H9 (cell line): Measurements from ENCODE around the gene NEURL1. TPM values are rescaled to one million over a fixed set of nuclear protein-coding genes. Genes with fewer than 3 reads are reported as not detected.

Experiments
- DNase-seq: peaks from one replicate; pipeline ENCODE4 v3.0.0-alpha.2; 2017
- H2AFZ ChIP-seq: one replicate; pipeline ENCODE4 v1.6.1; 2013; ENCODE audit warnings: mild to moderate bottlenecking, low read length, control low read depth, moderate library complexity
- H2AK5ac ChIP-seq: 2 replicates; pipeline ENCODE4 v1.6.1; 2013; ENCODE audit warnings: low read length, control low read depth, mixed read lengths; ENCODE audit not compliant: insufficient read length
- H2BK120ac ChIP-seq: one replicate; pipeline ENCODE4 v1.6.1; 2013; ENCODE audit warnings: low read depth, mild to moderate bottlenecking, low read length, control low read depth, inconsistent platforms; ENCODE audit not compliant: poor library complexity, severe bottlenecking
- H2BK12ac ChIP-seq: 2 replicates; pipeline ENCODE4 v1.6.1; 2013; ENCODE audit warnings: low read length, control low read depth, mixed read lengths, low read depth; ENCODE audit not compliant: insufficient read length
- H2BK15ac ChIP-seq: 2 replicates; pipeline ENCODE4 v1.6.1; 2013; ENCODE audit warnings: low read depth, low read length, control low read depth
- H2BK20ac ChIP-seq: one replicate; pipeline ENCODE4 v1.6.1; 2013; ENCODE audit warnings: low read depth, mild to moderate bottlenecking, low read length, control low read depth, inconsistent platforms; ENCODE audit not compliant: poor library complexity, severe bottlenecking
- H2BK5ac ChIP-seq: 2 replicates; pipeline ENCODE4 v1.6.1; 2013; ENCODE audit warnings: low read length, control low read depth, mixed read lengths; ENCODE audit not compliant: insufficient read length
- H3K14ac ChIP-seq: 2 replicates; pipeline ENCODE4 v1.6.1; 2013; ENCODE audit warnings: low read length, control low read depth; ENCODE audit not compliant: insufficient read depth
- H3K18ac ChIP-seq: 2 replicates; pipeline ENCODE4 v1.6.1; 2013; ENCODE audit warnings: low read depth, mild to moderate bottlenecking, mixed read lengths, low read length, control low read depth; ENCODE audit not compliant: insufficient read length
- H3K23ac ChIP-seq: 2 replicates; pipeline ENCODE4 v1.6.1; 2013; ENCODE audit warnings: low read length, control low read depth, mixed read lengths, low read depth; ENCODE audit not compliant: insufficient read length
- H3K23me2 ChIP-seq: 2 replicates; pipeline ENCODE4 v1.6.1; 2013; ENCODE audit warnings: low read depth, mild to moderate bottlenecking, mixed read lengths, low read length, control low read depth; ENCODE audit not compliant: insufficient read length, poor library complexity, severe bottlenecking
- H3K27ac ChIP-seq: 2 replicates; pipeline ENCODE4 v1.5.1; 2013; ENCODE audit warnings: low read length, control low read depth, mixed read lengths, low read depth; ENCODE audit not compliant: insufficient read length
- H3K27me3 ChIP-seq: 2 replicates; pipeline ENCODE4 v1.6.1; 2013; ENCODE audit warnings: low read length, control low read depth, inconsistent platforms; ENCODE audit not compliant: insufficient read depth
- H3K4ac ChIP-seq: 2 replicates; pipeline ENCODE4 v1.6.1; 2013; ENCODE audit warnings: low read depth, mild to moderate bottlenecking, control low read depth, inconsistent platforms, low read length, moderate library complexity
- H3K4me1 ChIP-seq: 2 replicates; pipeline ENCODE4 v1.6.1; 2013; ENCODE audit warnings: low read length, control low read depth, inconsistent platforms; ENCODE audit not compliant: insufficient read depth
- H3K4me2 ChIP-seq: 2 replicates; pipeline ENCODE4 v1.6.1; 2013; ENCODE audit warnings: low read length, control low read depth, mixed read lengths; ENCODE audit not compliant: insufficient read length, insufficient read depth
- H3K56ac ChIP-seq: 2 replicates; pipeline ENCODE4 v1.6.1; 2013; ENCODE audit warnings: low read depth, mild to moderate bottlenecking, mixed read lengths, low read length, control low read depth; ENCODE audit not compliant: insufficient read length
- H3K79me1 ChIP-seq: 2 replicates; pipeline ENCODE4 v1.6.1; 2013; ENCODE audit warnings: low read depth, mild to moderate bottlenecking, moderate library complexity, low read length, control low read depth, inconsistent platforms; ENCODE audit not compliant: insufficient read depth, poor library complexity, severe bottlenecking
- H3K79me2 ChIP-seq: 2 replicates; pipeline ENCODE4 v1.6.1; 2013; ENCODE audit warnings: low read length, control low read depth, inconsistent platforms; ENCODE audit not compliant: insufficient read depth
- H3K9ac ChIP-seq: 2 replicates; pipeline ENCODE4 v1.6.1; 2013; ENCODE audit warnings: low read length, control low read depth, mixed read lengths; ENCODE audit not compliant: insufficient read length; ENCODE audit errors: extremely low read depth
- H3K9me3 ChIP-seq: one replicate; pipeline ENCODE4 v1.6.1; 2013; ENCODE audit warnings: low read depth, low read length, inconsistent platforms; ENCODE audit not compliant: control insufficient read depth
- H3T11ph ChIP-seq: one replicate; pipeline ENCODE4 v1.6.1; 2013; ENCODE audit warnings: mild to moderate bottlenecking, low read length, control low read depth, inconsistent platforms
- H4K20me1 ChIP-seq: one replicate; pipeline ENCODE4 v1.6.1; 2013; ENCODE audit not compliant: control insufficient read depth, insufficient read length, insufficient read depth
- H4K5ac ChIP-seq: 2 replicates; pipeline ENCODE4 v1.6.1; 2013; ENCODE audit warnings: low read depth, mild to moderate bottlenecking, mixed read lengths, low read length, control low read depth; ENCODE audit not compliant: insufficient read length
- H4K8ac ChIP-seq: replicated peaks from 2 replicates; pipeline ENCODE4 v1.6.1; 2013; ENCODE audit warnings: low read length, control low read depth, mixed read lengths, low read depth; ENCODE audit not compliant: insufficient read length
- H4K91ac ChIP-seq: 2 replicates; pipeline ENCODE4 v1.6.1; 2013; ENCODE audit warnings: low read depth, mild to moderate bottlenecking, moderate library complexity, mixed read lengths, low read length, control low read depth; ENCODE audit not compliant: insufficient read length
- H3K27ac Mint-ChIP-seq, 3 experiments: 2 replicates in 2 of 3; 3 replicates in 1 of 3; pipeline ENCODE4 v1.8.0; 2020 to 2021; ENCODE audit warnings: mixed read lengths in 3 of 3, mild to moderate bottlenecking in 1 of 3, moderate library complexity in 1 of 3
- H3K27me3 Mint-ChIP-seq: 2 replicates; pipeline ENCODE4 v1.8.0; 2021; ENCODE audit warnings: low read depth, mild to moderate bottlenecking, moderate library complexity, mixed read lengths
- H3K36me3 Mint-ChIP-seq, 3 experiments: 2 replicates in 2 of 3; 3 replicates in 1 of 3; pipeline ENCODE4 v1.8.0; 2020 to 2021; ENCODE audit warnings: low read depth in 3 of 3, mixed read lengths in 3 of 3; ENCODE audit not compliant: insufficient read depth in 1 of 3
- H3K4me1 Mint-ChIP-seq, 2 experiments: 2 replicates each; pipeline ENCODE4 v1.8.0; 2020; ENCODE audit warnings: mixed read lengths in 2 of 2
- H3K4me3 Mint-ChIP-seq, 2 experiments: 2 replicates in 1 of 2; 3 replicates in 1 of 2; pipeline ENCODE4 v1.8.0; 2020 to 2021; ENCODE audit warnings: mild to moderate bottlenecking in 2 of 2, mixed read lengths in 2 of 2, moderate library complexity in 1 of 2
- H3K9me3 Mint-ChIP-seq, 2 experiments: 2 replicates in 1 of 2; 3 replicates in 1 of 2; pipeline ENCODE4 v1.8.0; 2020; ENCODE audit warnings: mild to moderate bottlenecking in 2 of 2, mixed read lengths in 2 of 2, moderate library complexity in 1 of 2
- CTCF ChIP-seq: fragments of 200-600 bp; sonication (generic); conservative IDR thresholded peaks from 3 replicates; pipeline ENCODE4 v1.8.0; 2021; ENCODE audit warnings: antibody characterized with exemption, mild to moderate bottlenecking
- WGBS: extraction: QIAGEN DNeasy Blood & Tissue Kit; methylation state at CpG from one replicate; pipeline ENCODE4 v1.1.7; 2013; ENCODE audit warnings: missing lambda C conversion rate, low lambda C conversion rate, mixed read lengths; ENCODE audit not compliant: insufficient read length; ENCODE audit errors: extremely low coverage; 5-methylcytosine and 5-hydroxymethylcytosine counted together
- total RNA-seq: library from RNA; stranded (reverse); gene quantifications from 2 replicates; pipeline ENCODE4 v1.2.1, GENCODE V29; 2021

Gene NEURL1
- total RNA-seq, 1 experiment from 2014 or later, result 1.2 TPM

DNA sequence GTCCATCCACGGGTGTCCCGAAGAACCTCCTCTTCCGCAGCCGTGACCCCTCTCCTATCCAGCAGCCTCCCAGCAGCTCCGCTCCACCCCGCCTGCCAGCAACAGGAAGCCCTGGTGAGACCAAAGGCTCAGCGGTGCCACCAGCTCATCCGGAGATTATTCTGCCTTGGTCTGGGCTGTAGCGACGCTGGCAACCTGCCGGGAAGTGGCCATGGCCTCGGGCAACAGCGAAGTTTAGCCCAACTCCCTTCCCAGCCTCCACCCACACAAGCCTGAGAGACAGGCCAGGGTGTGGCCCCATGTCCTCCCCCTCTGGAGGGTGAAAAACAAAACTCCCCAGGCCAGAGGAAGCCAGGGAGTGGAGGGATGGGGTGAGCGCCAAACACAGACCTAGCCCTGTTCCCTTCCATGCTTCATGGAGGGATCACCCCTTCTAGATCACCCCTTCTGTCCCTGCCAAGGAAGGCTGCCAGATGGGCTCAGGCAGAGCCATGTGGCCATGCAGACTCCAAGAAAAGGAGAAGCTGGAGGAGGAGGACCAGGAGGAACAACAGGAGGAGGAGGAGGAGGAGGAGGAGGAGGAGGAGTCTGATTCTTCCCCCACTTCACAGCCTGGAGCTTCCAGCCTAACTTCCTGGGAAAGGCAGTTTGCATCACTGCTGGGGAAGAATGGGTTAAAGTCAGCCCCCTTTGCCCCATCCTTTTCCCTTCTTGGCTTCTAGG, 42.3 kb upstream of the NEURL1 start:
- Mint-ChIP-seq H3K36me3 (peaks cover 4 to 28% (median 22%) of the 10 kb centered on the region in 3 experiments), H3K4me1 (peaks cover 4 to 11% of the 10 kb centered on the region in 2 experiments; a peak in 3 of 4 replicates), H3K27me3 (no peaks in the 10 kb centered on the region; the same call in 1 of the 2 replicates), H3K4me3 (no peak overlapping the region; a peak in 1 of 5 replicates), H3K9me3 (no peaks in the 10 kb centered on the region), H3K27ac (0 out of 7 replicates have a peak overlapping the region, but pooled peaks of 1 of the 3 experiments have one; percentile 70)
- Histone ChIP-seq H2BK120ac (no peak overlapping the region), H4K8ac (no peak overlapping the region), H2BK20ac (no peak overlapping the region), H3K23me2 (no peaks in the 10 kb centered on the region), H3K79me1 (no peaks in the 10 kb centered on the region), H2BK5ac (no peak overlapping the region), H3K14ac (no peak overlapping the region; the same call in 1 of the 2 replicates), H2BK12ac (no peak overlapping the region), H3K4ac (no peak overlapping the region), H3K23ac (no peak overlapping the region), H2AFZ (no peak overlapping the region), H2AK5ac (no peak overlapping the region), H3K4me2 (no peak overlapping the region), H4K20me1 (no peaks in the 10 kb centered on the region), H3K27me3 (no peaks in the 10 kb centered on the region), H4K91ac (no peak overlapping the region), H3K56ac (no peak overlapping the region), H4K5ac (no peak overlapping the region), H3K4me1 (no peaks in the 10 kb centered on the region), H3K79me2 (no peaks in the 10 kb centered on the region), H3K18ac (no peak overlapping the region), H3K27ac (no peak overlapping the region), H3K9ac (no peak overlapping the region), H3T11ph (no peak overlapping the region), H3K9me3 (no peaks in the 10 kb centered on the region), H2BK15ac (no peak overlapping the region)
- no CpG with 5 or more reads among the region's 14 CpGs for WGBS
- DNase-seq, result no peak
- no peak for TF ChIP-seq CTCF
